Activated CD4-positive, alpha-beta T cell treated with anti-CD3 and anti-CD28 coated beads, Interleukin-2, amount 10 ng/mL, durations not matched to agents 7 days and 5 days (primary cell): ENCODE data around the gene SAMD14. TPM values are rescaled to one million over a fixed set of nuclear protein-coding genes. Genes with fewer than 3 reads are reported as not detected.

Experiments used
- CTCF ChIA-PET: fragments of 350-600 bp; sonication (Branson Sonifier 250); formaldehyde crosslinking; loops from one replicate; lab custom pipeline; 2021; ENCODE audit warnings: antibody characterized with exemption; lab: Charles Lee
- POLR2A ChIA-PET: fragments of 350-600 bp; sonication (Branson Sonifier 250); formaldehyde crosslinking; loops from one replicate; lab custom pipeline; 2021; ENCODE audit warnings: antibody characterized with exemption; lab: Charles Lee
- DNase-seq: peaks from one replicate; pipeline ENCODE4 v3.0.0-alpha.2; 2020
- H3K27ac Mint-ChIP-seq: one replicate; pipeline ENCODE4 v1.8.0; 2021; ENCODE audit warnings: mild to moderate bottlenecking, moderate library complexity, mixed read lengths
- H3K27me3 Mint-ChIP-seq: one replicate; pipeline ENCODE4 v1.8.0; 2021; ENCODE audit warnings: mixed read lengths
- H3K36me3 Mint-ChIP-seq: one replicate; pipeline ENCODE4 v1.8.0; 2021; ENCODE audit warnings: low read depth, mixed read lengths
- H3K4me1 Mint-ChIP-seq: one replicate; pipeline ENCODE4 v1.8.0; 2021; ENCODE audit warnings: mixed read lengths
- H3K4me3 Mint-ChIP-seq: one replicate; pipeline ENCODE4 v1.8.0; 2021; ENCODE audit warnings: mild to moderate bottlenecking, moderate library complexity, mixed read lengths
- H3K9me3 Mint-ChIP-seq: one replicate; pipeline ENCODE4 v1.8.0; 2021; ENCODE audit warnings: mixed read lengths
- total RNA-seq, 2 experiments: library from RNA; stranded (reverse); gene quantifications; one replicate each; pipeline ENCODE4 v1.2.3, GENCODE V29; 2021

SAMD14 gene
- total RNA-seq, 2 experiments from 2014 or later, result 0.07 to 0.23 TPM

DNA sequence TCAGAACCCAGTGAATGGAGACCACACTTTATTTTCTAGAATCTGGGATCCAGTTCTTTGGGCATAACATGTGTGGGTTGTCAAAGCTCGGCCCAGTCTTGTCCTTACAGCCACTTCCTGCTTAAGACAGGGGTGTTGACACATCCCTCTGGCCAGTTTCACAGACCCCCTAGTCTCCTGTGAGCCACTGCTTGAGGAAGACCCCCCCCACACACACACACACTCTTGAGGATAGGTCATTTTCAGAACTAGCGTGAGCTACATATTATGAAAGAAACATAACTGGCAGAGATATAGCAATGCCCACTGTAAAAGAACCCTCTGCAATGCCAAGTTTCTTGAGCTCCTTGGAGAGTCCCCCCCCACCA is 38.1 kb downstream of the SAMD14 start:
- H3K4me3 Mint-ChIP-seq, result no peak overlapping the region
- ChIA-PET CTCF (interaction anchor here (0.6 to 3.7 kb wide), 7 partner anchors 13 to 125 kb away, joined by 3 to 29 read pairs (median 4); no protein-coding TSS in a partner anchor), POLR2A (no interaction called here)
- no peak for DNase-seq
- H3K4me1 Mint-ChIP-seq, result peaks cover 24% of the 10 kb centered on the region
- H3K27me3 Mint-ChIP-seq, result peaks cover 5% of the 10 kb centered on the region
- H3K36me3 Mint-ChIP-seq, result no peaks in the 10 kb centered on the region
- no peak overlapping the region for H3K27ac Mint-ChIP-seq
- no peaks in the 10 kb centered on the region for H3K9me3 Mint-ChIP-seq

DNA sequence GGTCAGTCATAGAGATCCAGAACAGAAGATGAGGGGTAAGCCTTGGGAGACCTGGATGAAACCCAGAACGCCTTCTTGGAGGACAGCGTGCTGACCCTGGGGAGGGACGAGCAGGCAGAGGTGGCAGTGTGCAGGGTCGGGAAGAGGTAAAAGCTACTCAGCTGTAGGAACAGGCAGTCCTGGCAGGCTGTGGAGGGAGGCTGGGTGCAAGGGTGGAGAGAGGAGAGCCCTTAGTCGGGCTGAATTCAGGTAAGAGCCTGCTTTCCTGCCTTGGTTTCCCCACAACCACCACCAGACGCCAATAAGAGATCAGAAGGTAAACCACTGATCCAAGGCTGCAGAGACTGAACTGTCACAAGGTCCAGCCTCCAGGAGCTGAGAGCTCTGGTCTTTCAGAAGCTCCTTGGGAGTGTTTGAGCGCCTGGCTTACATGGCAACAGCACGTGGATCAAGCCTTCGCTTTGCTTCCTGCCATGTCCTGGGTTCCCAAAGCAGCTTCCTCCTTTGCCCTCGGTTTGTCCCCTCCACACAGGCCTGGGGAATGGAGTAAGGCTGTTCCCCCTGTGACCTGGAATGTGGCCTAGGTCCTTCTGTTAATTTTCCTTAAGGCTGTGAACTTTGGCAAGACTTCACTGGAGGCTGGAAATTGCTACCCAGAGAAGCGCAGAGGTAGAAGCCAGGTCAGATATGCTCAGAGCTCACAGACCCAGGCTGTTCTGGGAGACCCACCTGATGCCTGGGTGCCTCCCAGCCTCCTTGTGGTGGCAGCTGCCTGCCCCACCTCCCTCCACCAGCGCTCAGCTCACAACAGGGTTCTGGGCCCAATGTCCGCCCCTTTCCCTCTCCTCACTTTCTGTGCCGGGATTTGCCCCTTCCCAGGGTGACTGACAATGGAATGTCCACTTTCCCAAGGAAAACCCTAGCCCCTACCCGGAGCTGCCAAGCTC is 38.7 kb downstream of the SAMD14 start:
- peaks cover 21% of the 10 kb centered on the region for H3K4me1 Mint-ChIP-seq
- no peaks in the 10 kb centered on the region for H3K36me3 Mint-ChIP-seq
- H3K27me3 Mint-ChIP-seq, result peaks cover 5% of the 10 kb centered on the region
- DNase-seq, result no peak
- no peaks in the 10 kb centered on the region for H3K9me3 Mint-ChIP-seq
- no peak overlapping the region for H3K4me3 Mint-ChIP-seq
- CTCF ChIA-PET, result interaction anchor here (0.7 to 3.7 kb wide), 3 partner anchors 13 to 94 kb away, joined by 3 to 29 read pairs (median 4); no protein-coding TSS in a partner anchor
- H3K27ac Mint-ChIP-seq, result no peak overlapping the region
- POLR2A ChIA-PET, result no interaction called here

DNA sequence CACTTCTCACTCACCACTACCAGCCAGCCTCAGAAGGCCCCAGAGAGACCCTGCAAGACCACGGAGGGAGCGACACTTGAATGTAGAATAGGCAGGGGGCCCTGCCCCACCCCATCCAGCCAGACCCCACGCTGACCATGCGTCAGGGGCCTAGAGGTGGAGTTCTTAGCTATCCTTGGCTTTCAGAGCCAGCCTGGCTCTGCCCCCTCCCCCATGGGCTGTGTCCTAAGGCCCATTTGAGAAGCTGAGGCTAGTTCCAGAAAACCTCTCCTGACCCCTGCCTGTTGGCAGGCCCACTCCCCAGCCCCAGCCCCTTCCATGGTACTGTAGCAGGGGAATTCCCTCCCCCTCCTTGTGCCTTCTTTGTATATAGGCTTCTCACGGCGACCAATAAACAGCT is 39.9 kb downstream of the SAMD14 start:
- no peak for DNase-seq
- ChIA-PET CTCF (interaction anchor here (0.6 to 1.0 kb wide), 2 partner anchors 35 to 128 kb away, joined by 3 to 5 read pairs; no protein-coding TSS in a partner anchor), POLR2A (no interaction called here)
- Mint-ChIP-seq H3K4me3 (no peak overlapping the region), H3K36me3 (no peaks in the 10 kb centered on the region), H3K27ac (no peak overlapping the region), H3K27me3 (peaks cover 5% of the 10 kb centered on the region), H3K9me3 (no peaks in the 10 kb centered on the region), H3K4me1 (peaks cover 12% of the 10 kb centered on the region)

DNA sequence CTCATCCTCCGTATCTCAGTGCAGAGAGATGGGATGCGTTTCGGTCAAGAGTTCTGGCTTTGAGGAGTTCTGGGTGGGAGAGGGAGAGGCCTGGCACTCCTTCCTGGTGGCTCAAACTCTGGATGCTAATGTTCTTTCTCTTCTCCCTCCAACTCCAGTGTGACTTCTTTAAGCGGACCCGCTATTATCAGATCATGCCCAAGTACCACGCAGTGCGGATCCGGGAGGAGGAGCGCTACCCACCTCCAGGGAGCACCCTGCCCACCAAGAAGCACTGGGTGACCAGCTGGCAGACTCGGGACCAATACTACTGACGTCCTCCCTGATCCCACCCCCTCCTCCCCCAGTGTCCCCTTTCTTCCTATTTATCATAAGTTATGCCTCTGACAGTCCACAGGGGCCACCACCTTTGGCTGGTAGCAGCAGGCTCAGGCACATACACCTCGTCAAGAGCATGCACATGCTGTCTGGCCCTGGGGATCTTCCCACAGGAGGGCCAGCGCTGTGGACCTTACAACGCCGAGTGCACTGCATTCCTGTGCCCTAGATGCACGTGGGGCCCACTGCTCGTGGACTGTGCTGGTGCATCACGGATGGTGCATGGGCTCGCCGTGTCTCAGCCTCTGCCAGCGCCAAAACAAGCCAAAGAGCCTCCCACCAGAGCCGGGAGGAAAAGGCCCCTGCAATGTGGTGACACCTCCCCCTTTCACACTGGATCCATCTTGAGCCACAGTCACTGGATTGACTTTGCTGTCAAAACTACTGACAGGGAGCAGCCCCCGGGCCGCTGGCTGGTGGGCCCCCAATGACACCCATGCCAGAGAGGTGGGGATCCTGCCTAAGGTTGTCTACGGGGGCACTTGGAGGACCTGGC is 40.8 kb downstream of the SAMD14 start:
- DNase-seq, result no peak
- H3K27ac Mint-ChIP-seq, result no peak overlapping the region
- H3K27me3 Mint-ChIP-seq, result peaks cover 5% of the 10 kb centered on the region
- no peak overlapping the region for H3K4me3 Mint-ChIP-seq
- ChIA-PET CTCF (interaction anchor here (1.0 to 2.9 kb wide), 4 partner anchors 29 to 60 kb away, joined by 3 to 55 read pairs (median 4); no protein-coding TSS in a partner anchor), POLR2A (no interaction called here)
- H3K9me3 Mint-ChIP-seq, result no peaks in the 10 kb centered on the region
- H3K4me1 Mint-ChIP-seq, result peaks cover 3% of the 10 kb centered on the region
- H3K36me3 Mint-ChIP-seq, result no peaks in the 10 kb centered on the region

DNA sequence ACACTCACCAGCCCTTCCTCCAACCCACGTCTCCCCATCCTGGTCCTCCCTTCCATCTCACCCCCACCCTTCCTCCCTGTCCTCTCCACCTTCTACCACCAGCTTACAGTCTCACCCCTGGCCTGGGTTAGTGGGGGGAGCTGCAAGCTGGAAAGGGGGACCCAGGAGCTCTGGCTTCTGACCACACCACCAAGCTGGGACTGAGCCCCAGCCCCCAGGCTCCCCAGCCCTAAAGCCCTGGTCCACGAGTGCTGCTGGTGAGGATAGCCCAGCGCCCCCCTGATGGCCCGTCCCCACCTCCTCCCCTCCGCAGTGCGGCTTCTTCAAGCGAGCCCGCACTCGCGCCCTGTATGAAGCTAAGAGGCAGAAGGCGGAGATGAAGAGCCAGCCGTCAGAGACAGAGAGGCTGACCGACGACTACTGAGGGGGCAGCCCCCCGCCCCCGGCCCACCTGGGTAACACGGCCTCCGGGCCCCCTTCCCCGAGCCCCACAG is 42.0 kb downstream of the SAMD14 start:
- peaks cover 2% of the 10 kb centered on the region for H3K27me3 Mint-ChIP-seq
- CTCF ChIA-PET, result interaction anchor here (0.6 to 2.9 kb wide), 32 partner anchors 8 to 762 kb away, joined by 3 to 55 read pairs (median 4); partner anchors contain the start of genes ITGA3 and LRRC59
- no peaks in the 10 kb centered on the region for H3K36me3 Mint-ChIP-seq
- DNase-seq, result no peak
- H3K4me1 Mint-ChIP-seq, result no peaks in the 10 kb centered on the region
- POLR2A ChIA-PET, result no interaction called here
- H3K4me3 Mint-ChIP-seq, result no peak overlapping the region
- H3K9me3 Mint-ChIP-seq, result no peaks in the 10 kb centered on the region
- H3K27ac Mint-ChIP-seq, result no peak overlapping the region

DNA sequence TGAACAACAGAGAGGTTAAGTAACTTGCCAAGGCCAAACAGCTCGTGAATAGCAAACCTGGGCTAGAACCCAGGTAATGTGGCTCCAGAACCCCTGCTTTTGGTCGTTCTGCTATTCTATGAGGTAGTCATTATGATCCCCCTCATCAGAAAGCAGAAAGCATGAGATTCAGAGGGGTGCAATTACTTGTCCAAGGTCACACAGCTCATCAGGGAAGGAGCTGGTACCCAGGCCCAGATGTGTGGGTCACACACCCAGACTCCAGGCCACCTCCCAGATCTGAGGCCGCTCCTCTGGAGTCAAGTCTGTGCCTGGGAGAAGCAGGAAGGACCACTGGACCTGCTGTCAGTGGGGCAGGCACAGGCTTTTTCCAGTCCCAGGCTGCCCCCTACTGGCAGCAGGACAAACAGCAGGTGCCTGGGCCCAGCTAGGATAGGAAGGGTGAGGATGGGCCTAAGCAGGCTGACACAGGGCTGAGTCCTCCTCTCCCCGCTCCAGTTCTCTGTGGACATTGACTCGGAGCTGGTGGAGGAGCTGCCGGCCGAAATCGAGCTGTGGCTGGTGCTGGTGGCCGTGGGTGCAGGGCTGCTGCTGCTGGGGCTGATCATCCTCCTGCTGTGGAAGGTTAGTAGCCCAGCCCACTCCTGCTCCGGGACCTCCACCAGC is 42.6 kb downstream of the SAMD14 start:
- Mint-ChIP-seq H3K9me3 (no peaks in the 10 kb centered on the region), H3K4me1 (no peaks in the 10 kb centered on the region)
- POLR2A ChIA-PET, result interaction anchor here (0.7 kb wide), 1 partner anchor 54 kb away, joined by 4 read pairs; no protein-coding TSS in a partner anchor

DNA sequence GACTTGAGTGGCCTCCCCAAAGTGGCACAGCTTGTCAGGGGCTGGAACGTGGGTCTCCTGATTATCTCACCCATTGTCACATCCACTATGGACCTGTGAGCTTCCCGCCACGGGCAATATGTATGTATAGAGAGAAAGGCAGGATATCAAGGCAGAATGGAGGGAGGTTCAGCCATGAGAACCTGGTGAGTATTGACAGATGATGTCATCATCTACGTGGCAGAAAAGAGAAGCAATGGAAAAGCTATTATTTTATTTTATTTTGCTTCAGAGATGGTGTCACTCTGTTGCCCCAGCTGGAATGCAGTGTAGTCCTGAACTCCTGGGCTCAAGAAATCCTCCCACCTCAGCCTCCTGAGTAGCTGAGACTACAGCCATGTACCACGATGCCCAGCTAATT is 48.2 kb downstream of the SAMD14 start:
- no peak for DNase-seq
- H3K4me3 Mint-ChIP-seq, result no peak overlapping the region
- H3K4me1 Mint-ChIP-seq, result no peaks in the 10 kb centered on the region
- no peaks in the 10 kb centered on the region for H3K36me3 Mint-ChIP-seq
- CTCF ChIA-PET, result interaction anchor here (0.8 to 0.9 kb wide), 3 partner anchors 13 to 84 kb away, joined by 3 read pairs; no protein-coding TSS in a partner anchor
- POLR2A ChIA-PET, result no interaction called here
- no peaks in the 10 kb centered on the region for H3K9me3 Mint-ChIP-seq
- H3K27me3 Mint-ChIP-seq, result no peaks in the 10 kb centered on the region
- no peak overlapping the region for H3K27ac Mint-ChIP-seq

More for the DNA sequence above, 42.6 kb downstream of the SAMD14 start:
- peak; percentile 78 for DNase-seq
- Mint-ChIP-seq H3K27ac (no peak overlapping the region), H3K27me3 (no peaks in the 10 kb centered on the region), H3K4me3 (no peak overlapping the region), H3K36me3 (no peaks in the 10 kb centered on the region)
- CTCF ChIA-PET, result interaction anchor here (0.6 to 2.9 kb wide), 33 partner anchors 9 to 761 kb away, joined by 3 to 55 read pairs (median 4); partner anchors contain the start of genes ITGA3 and LRRC59

DNA sequence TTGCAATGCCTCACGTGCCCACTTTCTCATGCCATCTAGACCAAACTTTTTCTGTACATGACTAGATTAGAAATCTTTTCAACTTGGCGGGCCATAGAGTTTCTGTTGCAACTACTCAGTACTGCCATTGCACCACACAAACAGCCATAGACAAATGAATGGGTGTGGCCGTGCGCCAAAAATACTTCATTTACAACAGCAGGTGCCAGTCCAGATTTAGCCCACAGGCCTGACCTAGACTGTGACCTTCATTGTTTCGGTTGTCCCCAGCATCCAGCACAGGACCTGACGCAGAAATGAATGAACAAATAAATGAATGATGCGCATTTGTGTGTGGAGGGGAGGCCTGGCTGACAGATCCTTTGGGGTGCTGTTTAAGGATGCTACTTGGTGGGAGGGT is 49.1 kb downstream of the SAMD14 start:
- Mint-ChIP-seq H3K27me3 (no peaks in the 10 kb centered on the region), H3K4me3 (no peak overlapping the region), H3K36me3 (no peaks in the 10 kb centered on the region), H3K4me1 (no peaks in the 10 kb centered on the region), H3K9me3 (no peaks in the 10 kb centered on the region), H3K27ac (no peak overlapping the region)
- ChIA-PET CTCF (interaction anchor here (0.8 to 4.2 kb wide), 2 partner anchors 8 to 13 kb away, joined by 3 to 29 read pairs; partner anchors contain the start of gene PDK2), POLR2A (no interaction called here)
- no peak for DNase-seq

DNA sequence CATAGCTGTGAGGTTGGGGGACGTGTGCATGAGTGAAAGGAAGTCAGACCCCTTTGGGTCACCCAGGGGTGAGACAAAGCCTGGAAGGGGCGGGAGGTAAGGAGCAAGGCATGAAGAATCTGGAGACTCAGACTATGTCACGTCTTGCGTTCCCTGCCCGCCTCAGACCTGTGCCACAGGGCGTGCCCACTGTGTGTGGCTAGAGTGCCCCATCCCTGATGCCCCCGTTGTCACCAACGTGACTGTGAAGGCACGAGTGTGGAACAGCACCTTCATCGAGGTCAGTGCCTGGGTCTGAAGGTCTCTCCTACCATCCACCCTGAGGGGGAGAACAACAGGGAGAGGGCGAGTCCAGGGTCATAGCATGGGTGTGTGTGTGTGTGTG is 49.9 kb downstream of the SAMD14 start:
- Mint-ChIP-seq H3K36me3 (no peaks in the 10 kb centered on the region), H3K9me3 (no peaks in the 10 kb centered on the region), H3K4me3 (no peak overlapping the region), H3K27me3 (no peaks in the 10 kb centered on the region), H3K4me1 (no peaks in the 10 kb centered on the region), H3K27ac (no peak overlapping the region)
- DNase-seq, result no peak
- POLR2A ChIA-PET, result no interaction called here
- CTCF ChIA-PET, result interaction anchor here (0.8 to 4.2 kb wide), 3 partner anchors 13 to 24 kb away, joined by 3 to 29 read pairs (median 3); partner anchors contain the start of gene PDK2

DNA sequence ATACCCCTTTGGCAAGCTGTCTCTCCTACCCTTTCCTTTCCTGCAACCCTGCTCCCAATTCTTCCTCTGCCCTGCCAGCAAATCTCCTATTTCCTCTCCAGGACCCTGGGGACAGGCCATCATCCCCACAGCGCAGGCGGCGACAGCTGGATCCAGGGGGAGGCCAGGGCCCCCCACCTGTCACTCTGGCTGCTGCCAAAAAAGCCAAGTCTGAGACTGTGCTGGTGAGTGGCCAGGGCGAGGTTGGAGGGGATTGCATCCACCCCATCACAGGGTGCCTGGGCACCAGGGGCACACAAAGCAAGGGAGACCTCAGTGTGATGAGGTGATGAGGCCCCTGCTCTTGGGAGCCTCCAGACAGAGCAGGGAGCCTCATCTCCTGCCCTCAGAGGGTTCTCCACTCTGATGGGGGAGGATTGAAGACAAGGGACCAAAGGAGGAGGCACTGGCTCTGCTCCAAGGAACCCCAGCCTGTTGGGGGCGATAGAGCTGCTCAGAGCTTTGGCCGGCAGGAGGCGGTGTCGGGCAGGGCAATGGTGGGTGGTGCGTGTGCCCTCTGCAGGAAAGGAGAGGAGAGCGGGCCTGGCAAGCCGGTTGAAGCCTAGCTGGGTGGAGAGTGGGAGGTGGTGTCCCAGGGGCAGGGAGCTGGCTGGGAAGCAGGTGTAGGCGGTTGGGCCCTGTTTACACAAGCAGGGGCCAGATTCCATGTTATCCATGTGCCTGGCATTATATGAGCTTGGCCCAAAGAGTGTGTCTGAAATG is 50.4 kb downstream of the SAMD14 start:
- DNase-seq, result no peak
- ChIA-PET POLR2A (no interaction called here), CTCF (interaction anchor here (0.8 to 4.2 kb wide), 3 partner anchors 14 to 23 kb away, joined by 3 to 29 read pairs (median 3); partner anchors contain the start of gene PDK2)
- H3K4me3 Mint-ChIP-seq, result no peak overlapping the region
- no peak overlapping the region for H3K27ac Mint-ChIP-seq
- no peaks in the 10 kb centered on the region for H3K27me3 Mint-ChIP-seq
- H3K9me3 Mint-ChIP-seq, result no peaks in the 10 kb centered on the region
- no peaks in the 10 kb centered on the region for H3K36me3 Mint-ChIP-seq
- H3K4me1 Mint-ChIP-seq, result no peaks in the 10 kb centered on the region

DNA sequence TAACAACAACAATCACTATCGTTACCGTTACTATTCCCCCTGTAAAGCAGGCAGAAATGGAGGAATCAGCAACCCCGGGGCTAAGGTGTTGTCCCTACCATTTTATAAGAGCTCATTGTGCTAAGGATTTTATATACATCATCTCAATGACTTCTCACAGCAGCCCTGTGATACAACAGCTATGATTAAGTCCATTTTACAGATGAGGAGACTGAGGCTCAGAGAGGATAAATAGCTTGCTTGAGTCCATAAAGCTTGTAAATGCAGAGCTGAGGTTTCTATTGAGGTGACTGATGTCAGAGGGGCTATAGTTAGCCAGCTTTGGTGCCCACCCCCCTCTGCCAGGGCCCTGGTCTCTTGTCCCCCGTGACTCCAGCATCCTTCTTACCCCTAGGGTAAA is 51.5 kb downstream of the SAMD14 start:
- no peaks in the 10 kb centered on the region for H3K27me3 Mint-ChIP-seq
- CTCF ChIA-PET, result interaction anchor here (1.2 to 4.2 kb wide), 4 partner anchors 9 to 53 kb away, joined by 3 to 29 read pairs (median 9); partner anchors contain the start of gene PDK2
- H3K27ac Mint-ChIP-seq, result no peak overlapping the region
- POLR2A ChIA-PET, result no interaction called here
- H3K4me1 Mint-ChIP-seq, result no peaks in the 10 kb centered on the region
- no peak overlapping the region for H3K4me3 Mint-ChIP-seq
- no peak for DNase-seq
- no peaks in the 10 kb centered on the region for H3K9me3 Mint-ChIP-seq
- no peaks in the 10 kb centered on the region for H3K36me3 Mint-ChIP-seq
